ENCODE results near the gene ZNF345.

Gene ZNF345

DNA sequence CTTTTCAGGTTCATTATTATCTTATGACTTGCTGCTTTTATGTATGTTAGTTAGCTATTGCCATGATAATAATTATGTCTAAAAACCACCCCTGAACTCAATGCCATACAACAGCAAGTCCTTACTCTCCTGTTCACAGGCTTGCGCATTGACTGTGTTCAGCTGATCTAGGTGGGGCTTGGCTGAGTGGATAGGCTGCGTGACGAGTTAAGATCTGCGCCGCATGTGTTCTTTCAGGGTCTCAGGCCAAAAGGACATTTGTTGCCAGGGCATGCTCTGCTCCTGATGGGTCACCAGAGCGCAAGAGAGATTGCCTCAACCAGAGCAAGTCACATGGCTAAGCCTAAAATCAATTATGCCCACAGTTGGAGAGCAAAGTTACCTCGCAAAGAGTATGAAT is 66.3 kb downstream of the ZNF345 start:
- DNase-seq = peak in 27 of 58 donors; percentile 0 to 32 (median 9)

DNA sequence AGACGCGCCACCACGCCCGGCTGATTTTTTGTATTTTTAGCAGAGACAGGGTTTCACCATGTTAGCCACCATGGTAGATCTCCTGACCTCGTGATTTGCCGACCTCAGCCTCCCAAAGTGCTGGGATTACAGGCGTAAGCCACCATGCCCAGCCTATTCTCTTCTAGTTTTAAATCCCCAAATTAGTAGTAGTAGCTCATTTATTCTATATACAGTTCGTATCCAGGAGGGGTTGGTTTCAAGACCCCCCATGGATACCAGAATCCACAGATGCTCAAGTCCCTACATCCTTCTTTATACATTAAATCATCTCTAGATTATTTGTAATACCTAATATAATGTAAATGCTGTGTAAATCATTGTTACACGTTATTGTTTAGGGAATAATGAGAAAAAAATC is 67.4 kb downstream of the ZNF345 start:
- DNase-seq = no peak

Data from anterior cingulate cortex (tissue), 58 donors.